HG03280 (cell line): ENCODE measurements around the gene ERO1B.

Experiments
- ATAC-seq: cut with Tn5 transposase; IDR thresholded peaks from one replicate; pipeline ENCODE4 v1.9.1; 2021; ENCODE audit warnings: mild to moderate bottlenecking, moderate library complexity; ENCODE audit not compliant: unreplicated experiment

ERO1B gene

DNA sequence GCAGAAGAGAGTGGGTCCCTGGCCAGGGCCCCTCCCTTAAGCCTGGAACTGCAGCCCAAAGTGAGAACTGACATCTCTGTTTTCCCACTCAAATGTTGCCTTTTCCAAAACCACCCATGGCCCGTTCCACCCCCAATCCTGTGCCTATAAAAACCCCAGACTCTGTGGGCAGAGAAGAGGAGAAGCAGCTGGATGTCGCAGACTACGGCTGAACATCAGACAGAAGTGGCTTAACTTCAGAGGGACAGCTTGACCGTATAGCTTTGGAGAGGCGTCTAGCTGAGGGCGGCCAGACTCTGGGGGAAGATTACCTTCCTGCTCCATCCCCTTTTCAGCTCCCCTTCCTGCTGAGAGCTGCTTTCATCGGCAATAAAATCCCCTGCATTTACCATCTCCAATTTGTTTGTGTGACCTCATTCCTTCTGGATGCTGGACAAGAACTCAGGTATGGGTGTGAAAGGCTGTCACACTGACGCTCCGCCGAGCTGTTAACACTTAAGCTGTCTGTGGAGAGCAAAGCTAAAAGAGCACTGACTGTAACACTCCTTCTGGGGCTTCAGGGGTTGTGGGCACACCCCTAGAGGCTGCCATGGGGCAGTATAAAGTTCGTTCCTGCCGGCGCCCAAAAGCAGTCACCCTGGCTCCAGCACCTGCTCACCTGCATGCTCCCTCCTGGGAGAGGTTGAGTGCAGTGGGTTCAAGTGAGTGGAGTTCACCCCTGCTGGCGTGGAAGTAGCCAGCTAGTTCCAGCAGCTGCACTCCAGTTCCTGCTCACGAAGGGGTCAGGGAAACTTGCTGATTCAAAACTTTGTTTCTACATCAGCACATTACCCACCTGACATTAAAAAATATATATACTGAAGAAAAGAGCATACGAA is 19.6 kb upstream of the ERO1B start:
- ATAC-seq: no peak

DNA sequence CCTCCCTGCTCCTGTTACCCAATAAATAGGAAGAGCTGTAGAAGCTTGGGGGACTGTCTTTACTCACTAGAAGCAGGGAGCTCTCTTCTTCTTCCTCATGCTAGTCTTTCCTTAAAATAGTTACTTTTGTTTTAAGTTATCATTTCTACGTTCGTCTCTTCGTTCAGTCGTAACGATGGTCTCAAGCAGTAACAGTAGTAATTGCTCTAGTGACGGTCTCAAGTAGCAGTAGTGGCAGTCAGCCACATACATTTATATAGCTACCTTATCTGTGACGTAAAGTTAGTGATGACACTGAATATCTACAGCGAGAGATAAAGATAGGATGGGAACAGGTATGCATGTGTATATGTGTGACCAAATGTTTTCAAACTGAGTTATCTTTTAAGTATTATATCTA is 15.4 kb upstream of the ERO1B start:
- ATAC-seq: no peak

DNA sequence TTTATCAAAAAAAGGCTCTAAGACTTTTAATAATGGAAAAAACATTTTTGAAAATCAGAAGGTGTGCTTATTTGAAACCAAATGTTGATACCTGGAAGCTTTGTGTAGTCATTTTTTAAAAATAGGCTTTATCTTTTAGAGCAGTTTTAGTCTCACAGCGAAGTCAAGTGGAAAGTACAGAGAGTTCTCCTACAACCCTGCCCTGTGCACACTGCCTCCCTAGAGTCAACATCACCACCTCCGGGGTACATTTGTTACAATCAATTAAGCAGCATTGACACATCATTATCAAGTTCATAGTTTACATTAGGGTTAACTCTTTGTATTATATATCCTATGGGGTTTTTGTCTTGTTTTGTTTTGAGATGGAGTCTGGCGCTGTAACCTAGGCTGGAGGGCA is 10.7 kb upstream of the ERO1B start:
- no peak for ATAC-seq

DNA sequence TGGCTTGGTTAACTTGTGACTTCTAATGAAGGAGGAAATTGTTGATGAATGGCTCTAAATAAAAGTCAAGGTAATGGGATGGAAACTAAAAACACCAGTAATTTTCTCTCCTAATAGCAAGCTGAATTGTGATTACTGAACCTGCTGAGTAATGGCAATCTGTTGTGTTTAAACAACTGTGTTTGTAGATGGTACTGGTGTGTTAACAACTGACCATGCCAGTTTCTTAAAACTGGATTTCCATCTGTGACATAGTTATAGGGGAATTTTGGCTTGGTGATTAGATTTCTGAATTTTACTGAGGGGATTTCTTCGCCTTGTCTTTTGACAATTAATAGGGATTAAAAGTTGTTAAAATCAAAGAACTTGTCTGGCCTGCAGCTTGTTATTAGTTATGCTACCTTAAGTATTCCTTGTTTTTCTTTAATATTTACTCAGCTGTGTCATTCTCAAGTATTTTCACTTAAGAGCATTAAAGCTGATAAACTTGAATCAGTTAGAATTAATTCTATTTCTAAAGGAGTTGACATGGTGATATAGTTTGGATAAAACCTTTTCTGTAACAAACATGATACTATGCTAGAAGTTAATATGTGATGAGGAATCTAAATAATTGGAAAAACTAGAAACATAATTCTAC is 7.9 kb upstream of the ERO1B start:
- ATAC-seq: no peak

DNA sequence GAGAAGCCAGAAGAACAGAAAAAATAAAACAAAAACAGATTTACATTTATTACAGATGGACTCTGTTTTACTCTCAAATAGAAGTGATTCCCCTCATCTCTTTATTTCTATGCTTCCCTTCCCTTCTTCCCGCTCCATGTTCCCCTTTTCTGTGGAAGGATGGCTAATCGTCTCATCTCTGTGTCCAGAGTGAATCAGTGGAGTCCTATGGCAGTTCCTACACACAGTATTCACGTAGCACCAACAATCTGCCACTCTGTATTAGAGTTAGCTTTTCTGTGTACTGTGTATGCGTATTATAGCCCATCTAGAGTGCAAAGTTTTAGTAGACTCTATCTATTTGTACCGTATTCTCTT is 6.8 kb upstream of the ERO1B start:
- no peak for ATAC-seq

DNA sequence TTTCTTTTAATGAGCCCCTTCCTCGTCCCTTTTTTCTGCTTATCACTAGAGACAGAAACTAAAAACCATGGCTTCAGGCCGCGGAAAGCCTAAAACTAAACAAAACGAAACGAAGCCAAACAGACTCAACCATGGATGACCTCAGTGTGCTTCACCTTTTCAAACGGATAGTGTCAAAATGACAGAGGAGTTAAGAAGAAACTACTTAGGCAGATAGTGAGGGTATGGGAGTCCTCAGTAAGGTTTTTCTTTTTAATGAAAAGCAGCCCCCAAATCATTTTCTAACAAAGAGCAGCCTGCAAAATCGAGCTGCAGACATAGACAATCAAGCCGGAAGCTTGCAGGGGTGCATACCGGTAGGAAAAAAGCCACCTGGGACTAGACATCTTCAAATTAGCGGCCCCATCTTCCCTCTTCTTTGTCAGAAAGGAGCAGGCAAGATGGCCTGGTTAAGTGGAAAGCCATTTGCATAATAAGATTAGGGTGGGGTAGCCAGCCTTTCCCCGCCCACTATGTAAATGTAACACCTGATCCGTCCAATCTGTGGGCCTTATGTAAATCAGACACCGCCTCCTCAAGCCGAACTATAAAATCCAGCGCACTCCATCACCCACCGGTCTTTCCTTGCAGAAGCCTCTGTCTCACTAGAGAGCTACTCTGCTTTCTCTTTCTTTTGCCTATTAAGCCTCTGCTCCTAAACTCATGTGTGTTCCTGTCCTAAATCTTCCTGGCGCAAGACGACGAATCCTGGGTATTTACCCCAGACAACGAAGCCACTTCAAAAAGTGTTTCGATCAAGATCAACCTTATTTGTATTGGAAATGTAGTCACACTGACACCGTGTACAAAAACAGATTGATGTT is 6.2 kb upstream of the ERO1B start:
- ATAC-seq: no peak

DNA sequence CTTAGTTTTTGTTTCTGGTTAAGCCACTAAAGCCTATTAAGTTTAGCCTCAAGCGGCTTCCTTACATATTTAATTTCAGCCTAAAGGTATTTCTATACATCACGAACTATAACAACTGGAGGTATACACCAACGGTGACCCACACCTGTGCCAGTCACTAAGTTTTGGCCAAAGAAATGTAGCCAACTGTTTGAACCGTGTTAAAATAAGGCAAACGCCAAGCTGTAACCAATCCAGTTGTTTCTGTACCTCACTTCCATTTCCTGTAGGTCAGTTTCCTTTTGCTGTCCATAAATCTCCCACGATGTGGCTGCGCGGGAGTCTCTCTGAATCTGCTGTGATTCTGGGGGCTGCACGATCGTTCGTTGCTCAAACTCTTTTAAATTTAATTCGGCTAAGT is 5.6 kb upstream of the ERO1B start:
- no peak for ATAC-seq

DNA sequence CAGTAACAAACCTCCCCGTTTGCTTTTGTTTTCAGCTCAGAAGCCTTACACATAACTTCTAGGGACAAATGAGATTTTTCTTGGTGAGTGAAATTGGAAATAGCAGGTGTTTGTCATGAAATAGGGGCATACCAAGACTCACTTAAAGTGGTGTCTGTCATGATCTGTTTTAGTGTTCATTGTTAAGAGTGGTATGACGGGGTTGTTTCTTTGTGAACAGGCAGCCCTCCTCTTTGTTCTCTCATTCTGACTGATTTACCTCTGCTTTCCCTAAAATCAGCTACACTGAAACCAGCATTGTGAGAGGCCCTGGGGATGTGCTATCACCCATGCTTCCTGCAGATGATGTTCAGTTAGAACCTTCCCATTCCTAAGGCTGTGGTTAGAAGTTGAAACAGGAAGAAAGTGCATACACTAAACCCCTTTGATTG is 2.5 kb upstream of the ERO1B start:
- ATAC-seq: peak; percentile 39

DNA sequence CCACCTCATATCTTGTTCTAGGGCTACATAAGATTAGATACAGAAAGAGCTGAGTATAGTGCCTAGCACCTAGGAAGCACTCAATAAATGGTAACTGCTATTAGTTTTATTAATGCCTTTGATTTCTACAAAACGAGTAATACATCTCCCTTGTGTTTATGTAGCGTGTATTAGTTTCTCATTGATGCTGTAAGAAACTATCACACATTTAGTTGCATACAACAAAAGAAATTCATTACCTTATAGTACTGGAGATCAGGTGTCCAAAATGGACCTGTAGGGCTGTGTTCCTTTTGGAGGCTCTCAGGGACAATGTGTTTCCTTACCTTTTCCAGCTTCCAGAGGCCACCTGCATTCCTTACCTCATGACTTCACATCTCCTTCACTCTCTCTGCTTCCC is 961 bp upstream of the ERO1B start:
- no peak for ATAC-seq

DNA sequence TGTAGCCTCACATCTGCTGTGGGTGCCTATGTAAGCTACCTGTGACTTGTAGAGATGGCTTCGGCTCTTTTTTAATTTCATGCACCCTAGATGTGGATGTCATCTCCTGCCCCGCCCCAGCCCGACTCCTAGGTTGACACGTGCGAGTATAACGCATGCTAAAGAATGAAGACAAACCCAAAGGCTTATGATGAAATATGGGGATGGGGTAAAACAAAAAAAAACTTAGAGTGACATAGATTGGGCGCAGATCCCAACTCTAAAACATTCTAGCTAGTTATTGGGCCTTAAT is 613 bp upstream of the ERO1B start:
- ATAC-seq: peak; percentile 10

DNA sequence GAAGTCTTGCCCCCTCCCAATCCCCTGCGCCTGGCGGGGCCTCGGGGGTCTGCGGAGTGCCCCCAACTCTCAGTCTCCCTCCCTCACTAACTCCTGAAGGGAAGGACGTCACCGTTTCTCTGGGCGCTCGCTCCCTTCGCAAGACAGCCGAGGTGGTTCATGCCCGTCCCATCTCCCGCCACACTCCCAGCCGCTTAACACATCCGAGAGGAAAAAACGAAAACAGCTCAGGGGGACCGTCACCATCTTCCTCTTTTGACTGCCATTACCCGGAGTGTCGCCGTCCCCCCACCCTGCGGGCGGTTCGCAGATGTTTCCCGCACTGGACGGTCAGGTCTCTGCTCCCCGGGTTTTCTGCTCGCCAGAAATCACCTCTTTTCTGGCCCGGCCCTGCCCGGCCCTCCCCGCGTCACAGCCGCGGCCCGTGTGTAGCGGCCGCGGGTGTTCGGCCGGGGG is 532 bp downstream of the ERO1B start:
- peak; percentile 22 for ATAC-seq

DNA sequence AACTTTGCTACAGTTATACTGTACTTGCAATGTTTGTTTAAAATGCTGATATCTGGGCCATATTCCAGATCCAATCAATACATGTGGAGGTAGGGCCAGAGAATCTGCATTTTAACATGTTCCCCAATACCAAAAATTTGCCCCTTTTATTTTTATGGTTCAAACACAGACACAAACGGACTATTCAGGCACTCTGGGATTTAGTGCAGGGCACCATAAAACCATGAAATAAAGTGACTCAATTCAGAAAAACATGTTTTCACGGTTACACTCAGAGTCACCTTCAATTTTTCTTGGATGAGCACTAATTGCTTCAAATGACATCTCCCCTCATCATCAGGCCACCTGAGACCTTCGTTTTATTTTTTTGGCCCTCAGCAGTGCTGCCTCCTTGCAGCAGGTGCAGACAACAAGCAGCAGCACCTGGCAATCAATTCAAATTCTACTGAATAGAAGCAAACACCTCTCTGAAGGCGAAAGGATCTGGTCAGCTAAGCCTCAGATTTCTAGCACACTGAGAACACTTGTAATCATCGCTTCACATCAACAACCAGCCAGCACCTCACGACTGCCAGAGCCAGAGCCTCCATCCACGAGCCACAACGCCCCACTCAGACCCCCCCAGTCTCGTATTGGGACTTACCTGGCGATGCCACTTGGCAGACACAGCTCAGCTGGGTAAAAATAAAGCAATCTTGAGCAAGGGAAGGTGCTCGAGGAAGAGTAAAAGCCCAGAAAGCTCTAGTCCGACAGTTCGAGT is 1.1 kb downstream of the ERO1B start:
- no peak for ATAC-seq

DNA sequence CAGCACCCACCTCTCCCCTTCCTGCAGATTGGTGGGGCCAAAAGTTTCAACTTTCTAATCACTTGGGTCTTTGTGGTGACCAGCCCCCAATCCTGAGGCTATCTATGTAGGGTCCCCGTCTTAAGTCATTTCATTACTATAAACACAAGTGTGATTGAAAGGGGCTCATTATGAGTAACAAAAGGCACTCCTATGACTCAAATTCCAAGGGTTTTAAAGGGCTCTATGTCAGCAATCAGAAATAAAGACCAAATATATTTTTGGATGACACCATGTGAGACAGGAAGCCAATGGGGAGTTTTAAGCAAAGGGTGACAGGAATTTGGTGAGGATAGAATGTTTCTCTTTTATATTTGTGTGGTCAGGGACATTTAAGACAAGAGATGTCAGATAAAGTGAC is 6.2 kb downstream of the ERO1B start:
- no peak for ATAC-seq

DNA sequence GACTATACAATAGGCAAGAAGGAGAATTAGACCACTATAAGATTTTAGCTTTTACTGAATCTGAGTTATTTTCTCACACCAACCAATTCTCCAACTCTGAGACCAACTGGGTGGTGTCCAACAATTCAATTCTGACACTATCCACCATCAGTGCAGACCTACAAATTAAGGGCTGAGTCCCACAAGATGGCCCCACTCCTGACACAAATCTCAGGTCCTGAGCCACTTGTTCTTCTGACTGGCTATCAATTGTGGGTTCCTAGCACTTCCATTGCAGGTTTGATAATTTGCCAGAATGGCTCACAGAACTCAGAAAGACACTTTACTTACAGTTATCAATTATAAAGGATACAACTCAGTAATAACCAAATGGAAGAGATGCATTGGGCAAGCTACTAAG is 6.7 kb downstream of the ERO1B start:
- no peak for ATAC-seq

DNA sequence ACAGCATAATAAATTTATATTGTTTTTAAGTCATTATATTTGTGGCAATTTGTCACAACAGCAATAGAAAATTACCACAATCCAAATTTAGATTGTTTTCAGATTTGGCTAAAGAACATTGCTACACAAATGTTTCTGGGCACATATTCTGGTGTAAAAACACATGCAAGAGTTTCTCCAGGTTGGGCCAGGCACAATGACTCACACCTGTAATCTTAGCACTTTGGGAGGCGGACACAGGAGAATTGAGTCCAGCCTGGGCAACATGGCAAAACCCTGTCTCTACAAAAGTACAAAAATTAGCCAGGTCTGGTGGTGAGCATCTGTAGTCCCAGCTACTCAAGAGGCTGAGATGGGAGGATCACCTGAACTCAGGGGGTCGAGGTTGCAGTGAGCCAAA is 8.4 kb downstream of the ERO1B start:
- no peak for ATAC-seq

DNA sequence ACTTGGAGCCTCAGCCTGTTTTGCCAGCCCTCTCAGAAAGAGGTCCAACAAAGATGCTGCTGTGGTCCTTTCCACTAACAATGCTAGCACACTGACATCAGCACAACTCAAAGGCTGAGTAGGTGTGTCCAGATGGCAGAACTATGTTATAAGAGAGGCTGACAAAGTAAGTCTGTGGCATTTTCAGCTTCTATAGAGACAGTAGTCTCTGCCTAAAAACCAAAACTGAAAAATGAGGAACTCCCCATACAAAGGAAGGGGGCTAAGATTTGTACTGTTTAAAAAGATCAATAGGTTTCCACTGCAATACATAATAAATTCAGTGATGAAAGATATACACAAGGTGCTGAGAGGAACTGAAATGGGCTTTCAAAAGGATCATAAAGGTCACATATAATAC is 12.3 kb downstream of the ERO1B start:
- ATAC-seq: no peak

DNA sequence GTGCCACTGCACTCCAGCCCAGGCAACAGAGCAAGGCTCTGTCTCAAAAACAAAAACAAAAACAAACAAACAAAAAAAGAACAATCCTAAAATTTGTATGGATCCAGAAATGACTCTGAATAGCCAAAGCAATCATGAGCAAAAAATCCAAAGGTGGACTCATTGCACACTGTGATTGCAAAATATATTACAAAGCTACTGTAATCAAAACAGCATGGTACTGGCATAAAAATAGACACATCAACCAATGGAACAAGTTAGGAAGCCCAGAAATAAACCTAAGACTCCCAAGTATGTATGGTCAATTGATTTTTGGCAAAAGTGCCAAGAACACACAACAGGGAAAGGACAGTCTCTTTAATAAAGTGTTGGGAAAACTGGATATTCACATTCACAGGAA is 19.9 kb downstream of the ERO1B start:
- no peak for ATAC-seq

DNA sequence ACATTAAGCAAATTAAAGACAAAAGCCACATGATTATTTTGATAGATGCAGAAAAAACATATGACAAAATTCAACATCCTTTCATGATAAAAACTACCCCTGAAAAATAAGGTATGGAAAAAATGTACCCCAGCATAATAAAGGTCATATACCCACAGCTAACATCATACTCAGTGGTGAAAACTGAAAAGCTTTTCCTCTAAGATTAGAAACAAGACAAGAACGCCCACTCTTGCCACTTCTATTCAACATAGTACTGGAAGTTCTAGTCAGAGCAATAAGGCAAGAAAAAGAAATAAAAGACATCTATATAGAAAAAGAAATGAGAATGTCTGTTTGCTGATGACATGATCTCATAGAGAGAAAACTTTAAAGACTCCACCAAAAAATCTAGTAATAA is 20.7 kb downstream of the ERO1B start:
- ATAC-seq: no peak

DNA sequence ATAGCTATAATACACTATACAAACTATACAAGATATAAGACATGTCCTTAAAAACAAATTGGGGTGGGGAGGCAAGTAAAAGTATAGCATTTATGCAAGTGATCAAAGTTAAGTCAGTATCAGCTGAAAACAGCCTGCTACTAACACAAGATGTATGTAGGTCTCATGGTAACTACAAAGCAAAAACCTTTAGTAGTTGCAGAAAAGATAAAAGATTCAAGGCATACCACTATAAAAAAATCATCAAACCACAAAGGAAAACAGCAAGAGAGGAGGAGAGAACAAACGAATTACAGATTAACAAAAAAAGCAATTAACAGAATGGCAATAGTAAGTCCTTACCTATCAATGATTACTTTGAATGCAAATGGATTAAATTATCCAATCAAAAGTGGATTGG is 22.7 kb downstream of the ERO1B start:
- ATAC-seq: no peak

DNA sequence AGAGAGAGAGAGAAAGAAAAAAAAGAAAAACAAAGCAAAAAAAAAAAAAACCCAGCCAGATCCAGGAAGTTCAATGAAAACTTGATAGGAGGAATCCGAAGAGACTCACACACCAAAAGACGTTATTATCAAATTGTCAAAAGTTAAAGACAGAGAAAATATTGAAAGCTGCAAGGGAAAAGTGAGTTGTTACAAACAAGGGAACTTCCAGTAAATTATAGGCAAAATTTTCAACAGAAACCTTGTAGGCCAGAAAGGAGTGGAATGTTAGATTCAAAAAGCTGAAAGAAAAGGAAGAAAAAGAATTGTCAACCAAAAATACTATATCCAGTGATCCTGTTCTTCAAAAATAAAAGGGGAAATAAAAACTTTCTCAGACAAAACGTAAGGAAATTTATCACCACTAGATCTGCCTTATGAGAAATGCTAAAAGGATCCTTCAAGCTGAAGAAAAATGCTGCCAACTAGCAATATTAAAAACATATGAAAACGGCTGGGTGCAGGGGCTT is 23.6 kb downstream of the ERO1B start:
- no peak for ATAC-seq

DNA sequence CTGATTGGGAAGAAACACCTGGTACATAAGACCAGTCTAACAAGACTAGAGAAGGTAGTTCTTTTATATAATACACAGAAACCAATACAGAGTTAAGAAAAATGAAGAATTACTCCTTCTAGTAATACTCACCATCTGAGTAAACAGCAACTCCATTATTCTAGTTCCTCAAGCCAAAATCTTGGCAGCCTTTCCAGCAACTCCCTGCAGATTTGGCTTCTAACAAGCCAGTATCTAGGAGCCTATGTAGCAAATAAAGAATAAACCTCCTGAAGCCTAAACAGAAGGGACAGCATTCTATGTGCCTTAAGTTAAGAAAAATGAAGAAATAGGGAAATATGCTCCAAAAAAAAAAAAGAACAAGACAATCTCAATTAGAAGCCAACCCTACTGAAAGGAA is 24.5 kb downstream of the ERO1B start:
- no peak for ATAC-seq
